Panc1 (cell line): ENCODE data around the gene JAG1. TPM values are rescaled to one million over a fixed set of nuclear protein-coding genes. Genes with fewer than 3 reads are reported as not detected.

ENCODE experiments used
- ATAC-seq: fragments of 200-7000 bp; cut with Tn5 transposase; 2 replicates; pipeline ENCODE4 v1.9.1; 2020; ENCODE audit warnings: mild to moderate bottlenecking, moderate library complexity
- BruUV-seq: library from RNA; stranded (reverse); fragments of 400-500 nt; replicated peaks from 2 replicates; lab custom pipeline; 2021; lab: Mats Ljungman, UMichigan
- CTCF ChIA-PET: fragments of 300-600 bp; sonication (Branson Sonifier 250); formaldehyde crosslinking; loops from one replicate; lab custom pipeline; 2022; ENCODE audit warnings: antibody characterized with exemption; lab: Charles Lee
- POLR2A ChIA-PET: fragments of 300-600 bp; sonication (Branson Sonifier 250); formaldehyde crosslinking; loops from one replicate; lab custom pipeline; 2022; ENCODE audit warnings: antibody characterized with exemption; lab: Charles Lee
- DNase-seq: peaks from one replicate; pipeline ENCODE4 v3.0.0-alpha.2; 2010; ENCODE audit warnings: low read depth, low spot score
- H3K27ac ChIP-seq: 2 replicates; pipeline ENCODE4 v1.5.1; 2011; ENCODE audit warnings: mild to moderate bottlenecking, low read length, inconsistent platforms
- H3K27me3 ChIP-seq: fragments of 200-500 bp; sonication (Bioruptor generic); 2 replicates; pipeline ENCODE4 v1.6.0; 2014; ENCODE audit warnings: low read length, inconsistent platforms; ENCODE audit not compliant: control insufficient read depth, insufficient read depth
- H3K36me3 ChIP-seq: fragments of 200-500 bp; sonication (Bioruptor generic); 2 replicates; pipeline ENCODE4 v1.5.1; 2014; ENCODE audit warnings: inconsistent platforms, mild to moderate bottlenecking, low read length, moderate library complexity; ENCODE audit not compliant: control insufficient read depth, insufficient read depth
- H3K4me1 ChIP-seq: 2 replicates; pipeline ENCODE4 v1.5.1; 2011; ENCODE audit warnings: inconsistent platforms, mild to moderate bottlenecking, low read length, moderate library complexity; ENCODE audit not compliant: control insufficient read depth, insufficient read depth
- H3K4me3 ChIP-seq, 2 experiments: 2 replicates each; pipeline ENCODE4 v1.5.1; 2011 to 2012; ENCODE audit warnings: low read depth in 2 of 2, low read length in 2 of 2, mild to moderate bottlenecking in 2 of 2, inconsistent platforms in 1 of 2, moderate library complexity in 1 of 2
- H3K9me3 ChIP-seq: fragments of 200-500 bp; sonication (Bioruptor generic); 2 replicates; pipeline ENCODE4 v1.5.1; 2014; ENCODE audit warnings: low read depth, mild to moderate bottlenecking, inconsistent platforms, low read length, moderate library complexity; ENCODE audit not compliant: control insufficient read depth, insufficient read depth
- CTCF ChIP-seq: fragments of 450-650 bp; IDR thresholded peaks from 2 replicates; pipeline ENCODE4 v1.5.1; 2017; ENCODE audit warnings: mild to moderate bottlenecking
- POLR2AphosphoS5 ChIP-seq: IDR thresholded peaks from 2 replicates; pipeline ENCODE4 v1.6.1; 2012; ENCODE audit warnings: mild to moderate bottlenecking, low read depth, low read length, moderate library complexity
- REST ChIP-seq, 2 experiments: IDR thresholded peaks; 2 replicates each; pipeline ENCODE4 v1.6.1; 2011 to 2012; ENCODE audit warnings: low read depth in 2 of 2, control low read depth in 1 of 2, low read length in 1 of 2, mild to moderate bottlenecking in 1 of 2, moderate library complexity in 1 of 2; ENCODE audit not compliant: insufficient read depth in 1 of 2
- SIN3A ChIP-seq: IDR thresholded peaks from 2 replicates; pipeline ENCODE4 v1.6.1; 2012; ENCODE audit warnings: low read depth, mild to moderate bottlenecking, low read length, moderate library complexity, borderline replicate concordance; ENCODE audit not compliant: insufficient read depth
- TCF7L2 ChIP-seq: IDR thresholded peaks from 2 replicates; pipeline ENCODE4 v1.6.1; 2011; ENCODE audit warnings: mild to moderate bottlenecking, low read depth, low read length, inconsistent platforms
- in situ Hi-C: cut with HindIII; loops from 2 replicates; pipeline ENCODE4 v1.10.0; 2016; ENCODE audit warnings: low sequenced_read_pairs, low pct_unique_long_range_greater_than_20kb
- intact Hi-C: fragments of 100-400 bp; cut with micrococcal nuclease; formaldehyde crosslinking; loops from one replicate; pipeline ENCODE4 v1.10.0; 2022; ENCODE audit not compliant: unreplicated experiment
- total RNA-seq: library from RNA; stranded (reverse); gene quantifications from one replicate; pipeline ENCODE4 v1.2.1, GENCODE V29; 2021; ENCODE audit not compliant: unreplicated experiment

The JAG1 gene
- total RNA-seq, 1 experiment from 2014 or later: 21.2 TPM

- ChIA-PET CTCF (no interaction called here), POLR2A (no interaction called here)
- DNase-seq (no peak), ATAC-seq (no peak)
- in situ Hi-C loops: no loop called here
- intact Hi-C loops: no loop called here
- TF ChIP-seq REST (IDR thresholded peaks at IDR 0.05; ENCODE audit: insufficient read depth in 1 of 2, low read depth in 2 of 2, low read length in 1 of 2) (no peak), POLR2AphosphoS5 (no peak), TCF7L2 (no peak), SIN3A (no peak), CTCF (no peak)
- no peaks in the 10 kb centered on the region for H3K27me3 ChIP-seq
- no peak overlapping the region for H3K27ac ChIP-seq
- H3K36me3 ChIP-seq: no peaks in the 10 kb centered on the region
- peaks cover 6% of the 10 kb centered on the region; the same call in 1 of the 2 replicates for H3K4me1 ChIP-seq
- H3K9me3 ChIP-seq: no peaks in the 10 kb centered on the region
- BruUV-seq: no TSS peak
- no peak overlapping the region for H3K4me3 ChIP-seq
Observed at GRCh38 chr20:10594296-10594868, 79.4 kb downstream of the JAG1 start.

GRCh38 chr20:10591946-10592521 lies 81.8 kb downstream of the JAG1 start:
- no peaks in the 10 kb centered on the region for H3K36me3 ChIP-seq
- H3K4me3 ChIP-seq: no peak overlapping the region
- TF ChIP-seq REST (IDR thresholded peaks at IDR 0.05; ENCODE audit: insufficient read depth in 1 of 2, low read depth in 2 of 2, low read length in 1 of 2): no peak
- no peak for TF ChIP-seq SIN3A
- no peak for TF ChIP-seq TCF7L2
- TF ChIP-seq POLR2AphosphoS5: no peak
- no peak for TF ChIP-seq CTCF
- BruUV-seq: no TSS peak
- no peaks in the 10 kb centered on the region for H3K27me3 ChIP-seq
- in situ Hi-C loops (no loop called here), intact Hi-C loops (no loop called here)
- no peak overlapping the region for H3K27ac ChIP-seq
- H3K4me1 ChIP-seq: no peaks in the 10 kb centered on the region
- no peaks in the 10 kb centered on the region for H3K9me3 ChIP-seq
- ChIA-PET POLR2A (no interaction called here), CTCF (no interaction called here)
- ATAC-seq (no peak), DNase-seq (no peak)
